IgD-negative memory B cell (primary cell): ENCODE measurements around the gene CTR9. TPM values are rescaled to one million over a fixed set of nuclear protein-coding genes. Genes with fewer than 3 reads are reported as not detected.

Experiments
- H3K27ac Mint-ChIP-seq, 3 donors: one replicate each; pipeline ENCODE4 v1.8.0; 2020 to 2022; ENCODE audit warnings: mild to moderate bottlenecking in 3 of 3, mixed read lengths in 3 of 3, moderate library complexity in 1 of 3
- H3K27me3 Mint-ChIP-seq: one replicate; pipeline ENCODE4 v1.8.0; 2021; ENCODE audit warnings: mixed read lengths
- H3K36me3 Mint-ChIP-seq: one replicate; pipeline ENCODE4 v1.8.0; 2020; ENCODE audit warnings: mild to moderate bottlenecking, mixed read lengths
- H3K4me1 Mint-ChIP-seq, 3 donors: one replicate each; pipeline ENCODE4 v1.8.0; 2020 to 2022; ENCODE audit warnings: mixed read lengths in 3 of 3, mild to moderate bottlenecking in 1 of 3
- H3K4me3 Mint-ChIP-seq, 4 donors: one replicate each; pipeline ENCODE4 v1.8.0; 2020 to 2022; ENCODE audit warnings: mild to moderate bottlenecking in 4 of 4, mixed read lengths in 4 of 4, moderate library complexity in 3 of 4
- H3K9me3 Mint-ChIP-seq, 3 donors: one replicate each; pipeline ENCODE4 v1.8.0; 2020 to 2021; ENCODE audit warnings: mixed read lengths in 3 of 3, mild to moderate bottlenecking in 1 of 3
- polyA plus RNA-seq: library from polyadenylated mRNA; unstranded; fragments of 300-500 nt; fragmentation: Illumina TruSeq; gene quantifications from one replicate; pipeline ENCODE4 v1.2.3, GENCODE V29; 2021

Gene CTR9
- polyA plus RNA-seq, 1 donor from 2014 or later = 49.3 TPM

DNA sequence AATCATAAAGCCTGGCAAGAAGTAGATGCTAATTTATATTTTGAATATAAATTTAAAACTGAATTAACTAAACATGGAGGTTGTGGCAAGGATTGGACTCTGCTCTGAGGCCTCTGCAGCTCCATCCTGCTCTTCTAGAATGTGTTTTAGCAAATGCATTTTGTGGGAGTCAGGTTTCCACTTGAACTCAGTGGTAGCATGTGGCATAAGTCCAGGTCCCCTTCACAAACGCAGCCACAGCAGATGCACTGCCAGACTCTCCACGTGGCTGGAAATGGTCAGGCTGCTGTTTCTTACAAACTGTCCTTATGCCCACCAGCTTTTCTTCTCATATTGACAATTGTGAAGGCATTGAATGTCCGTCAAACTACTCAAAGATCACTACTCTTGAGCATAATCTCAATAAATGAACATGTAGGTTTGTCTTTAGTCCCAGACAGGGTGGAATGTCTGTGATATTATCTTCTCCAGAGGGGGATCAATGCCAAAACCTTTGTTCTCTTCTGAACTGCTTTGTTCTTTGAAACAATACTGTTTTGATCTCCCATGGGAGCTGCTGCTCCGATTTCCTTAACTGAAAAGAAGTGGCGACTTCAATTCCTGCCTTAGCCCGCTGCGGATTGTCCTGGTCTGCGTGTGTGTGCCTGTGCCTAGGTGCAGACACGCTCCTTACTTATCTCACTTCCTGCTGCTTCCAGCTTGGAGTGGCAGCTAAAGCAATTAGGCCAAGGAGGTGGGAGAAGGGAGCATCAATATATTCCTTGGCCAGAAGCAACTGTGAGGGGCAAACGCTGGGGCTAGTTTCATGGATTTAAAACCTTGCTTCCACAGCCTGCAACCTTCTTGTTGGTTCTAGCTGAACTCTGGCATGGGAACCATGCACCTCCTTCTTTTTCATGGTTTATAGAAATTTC, 33.4 kb downstream of the CTR9 start:
- H3K9me3 Mint-ChIP-seq = no peaks in the 10 kb centered on the region
- H3K36me3 Mint-ChIP-seq = no peaks in the 10 kb centered on the region
- no peaks in the 10 kb centered on the region for H3K27me3 Mint-ChIP-seq
- H3K27ac Mint-ChIP-seq = no peak overlapping the region
- no peaks in the 10 kb centered on the region for H3K4me1 Mint-ChIP-seq
- no peak overlapping the region for H3K4me3 Mint-ChIP-seq

DNA sequence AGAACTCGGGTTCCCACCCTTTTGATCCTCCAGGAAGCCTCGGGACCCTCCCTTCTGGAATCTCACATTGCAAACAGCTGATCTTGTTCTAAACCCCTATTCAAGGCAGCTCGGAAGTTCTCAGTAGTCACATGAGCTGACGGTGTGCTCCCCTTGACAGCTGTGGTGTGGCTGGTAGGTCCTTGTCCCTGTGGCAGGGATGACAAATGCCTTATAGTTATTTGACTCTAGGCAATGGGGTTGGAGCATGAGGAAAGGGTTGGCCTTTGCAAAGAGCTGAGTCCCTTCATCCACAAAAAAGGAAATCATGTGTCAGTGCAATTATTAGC, 34.1 kb downstream of the CTR9 start:
- peak overlapping the region in 1 of 3 donors; percentile 20 for H3K27ac Mint-ChIP-seq
- no peaks in the 10 kb centered on the region for H3K36me3 Mint-ChIP-seq
- H3K9me3 Mint-ChIP-seq = no peaks in the 10 kb centered on the region
- no peaks in the 10 kb centered on the region for H3K27me3 Mint-ChIP-seq
- H3K4me1 Mint-ChIP-seq = no peaks in the 10 kb centered on the region
- no peak overlapping the region for H3K4me3 Mint-ChIP-seq

DNA sequence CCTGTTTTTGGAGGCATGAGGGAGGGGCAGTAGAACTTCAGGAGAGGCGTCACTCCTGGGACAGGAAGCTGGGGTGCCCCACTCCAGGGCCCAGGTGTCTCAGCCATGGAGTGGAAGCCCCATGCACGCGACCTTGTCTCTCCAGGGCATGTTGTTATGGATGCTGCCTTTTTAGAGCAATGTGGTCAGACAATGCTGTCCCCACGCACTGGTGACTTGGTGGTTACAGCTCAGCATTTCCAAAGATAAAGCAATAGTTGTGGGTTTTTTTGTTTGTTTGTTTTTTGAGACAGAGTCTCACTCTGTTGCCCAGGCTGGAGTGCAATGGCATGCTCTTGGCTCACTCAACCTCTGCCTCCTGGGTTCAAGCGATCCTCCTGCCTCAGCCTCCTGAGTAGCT, 35.4 kb downstream of the CTR9 start:
- Mint-ChIP-seq H3K27ac (peak overlapping the region in 1 of 3 donors; percentile 47), H3K4me3 (no peak overlapping the region), H3K9me3 (no peaks in the 10 kb centered on the region), H3K4me1 (no peaks in the 10 kb centered on the region), H3K36me3 (no peaks in the 10 kb centered on the region), H3K27me3 (no peaks in the 10 kb centered on the region)

DNA sequence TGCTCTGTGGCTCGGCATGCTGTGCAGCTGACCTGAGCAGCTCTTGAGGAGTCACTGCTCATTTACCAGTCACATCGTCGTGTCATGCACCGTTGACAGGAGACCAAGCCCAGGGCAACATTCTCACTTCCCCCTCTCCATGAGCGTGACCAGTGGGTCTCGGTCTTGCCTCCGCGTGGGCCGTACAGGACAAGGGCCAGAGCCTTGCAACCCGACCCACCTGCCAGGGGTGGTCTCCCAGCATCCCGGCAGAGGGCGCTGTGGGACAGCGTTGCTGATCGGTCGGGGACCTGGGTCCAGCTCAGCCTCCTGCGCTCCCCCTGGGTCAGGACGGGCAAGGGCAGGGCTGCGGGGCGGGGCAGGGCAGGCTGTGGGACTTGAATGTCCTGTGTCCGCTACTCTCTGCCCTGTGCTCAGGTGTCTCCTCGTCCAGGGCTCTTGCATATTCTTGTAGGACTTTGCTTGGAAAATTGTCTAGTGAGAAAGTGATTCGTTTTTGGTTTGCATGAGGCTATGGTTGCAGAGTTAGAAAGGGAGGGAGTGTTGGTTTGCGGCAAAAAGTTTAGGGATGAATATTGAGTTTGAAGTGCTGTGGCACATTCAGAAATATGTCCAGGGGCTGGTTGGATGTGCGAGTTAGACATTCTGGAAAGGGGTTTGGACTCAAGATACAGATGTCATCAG, 41.5 kb downstream of the CTR9 start:
- Mint-ChIP-seq H3K4me1 (peaks cover 10 to 12% (median 11%) of the 10 kb centered on the region in 3 donors), H3K27ac (no peak overlapping the region), H3K9me3 (no peaks in the 10 kb centered on the region), H3K4me3 (peak overlapping the region in 2 of 4 donors; percentile 61 to 74), H3K36me3 (peaks cover 3% of the 10 kb centered on the region), H3K27me3 (no peaks in the 10 kb centered on the region)

DNA sequence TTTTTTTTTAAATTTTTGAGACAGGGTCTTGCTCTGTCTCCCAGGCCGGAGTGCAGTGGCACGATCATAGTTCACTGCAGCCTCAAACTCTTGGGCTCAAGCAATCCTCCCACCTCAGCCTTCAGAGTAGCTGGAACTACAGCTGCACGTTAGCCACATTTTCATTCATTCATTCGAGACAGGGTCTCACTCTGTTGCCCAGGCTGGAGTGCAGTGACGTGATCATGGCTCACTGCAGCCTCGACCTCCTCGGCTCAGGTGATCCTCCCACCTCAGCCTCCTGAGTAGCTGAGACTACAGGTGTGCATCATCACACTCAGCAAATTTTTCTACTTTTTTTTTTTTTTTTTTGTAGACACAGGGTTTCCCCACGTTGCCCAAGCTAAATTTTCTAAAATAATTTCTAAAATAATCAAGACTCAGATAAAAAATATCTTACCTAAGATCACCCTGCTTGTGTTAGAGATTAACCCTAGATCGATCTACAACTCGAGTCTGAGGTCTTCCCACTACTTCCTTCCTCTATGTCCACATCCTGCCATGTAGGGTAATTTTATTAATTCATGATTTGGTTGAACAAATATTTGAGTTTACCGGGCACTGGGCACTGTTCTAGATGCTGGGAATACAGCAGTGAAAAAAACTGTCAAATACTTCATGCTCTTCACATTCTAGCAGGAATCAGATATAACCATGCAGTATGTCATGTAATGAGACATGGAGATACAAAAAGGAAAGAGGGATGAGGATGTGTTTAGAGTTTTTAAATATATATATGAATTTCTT, 42.6 kb downstream of the CTR9 start:
- no peaks in the 10 kb centered on the region for H3K9me3 Mint-ChIP-seq

DNA sequence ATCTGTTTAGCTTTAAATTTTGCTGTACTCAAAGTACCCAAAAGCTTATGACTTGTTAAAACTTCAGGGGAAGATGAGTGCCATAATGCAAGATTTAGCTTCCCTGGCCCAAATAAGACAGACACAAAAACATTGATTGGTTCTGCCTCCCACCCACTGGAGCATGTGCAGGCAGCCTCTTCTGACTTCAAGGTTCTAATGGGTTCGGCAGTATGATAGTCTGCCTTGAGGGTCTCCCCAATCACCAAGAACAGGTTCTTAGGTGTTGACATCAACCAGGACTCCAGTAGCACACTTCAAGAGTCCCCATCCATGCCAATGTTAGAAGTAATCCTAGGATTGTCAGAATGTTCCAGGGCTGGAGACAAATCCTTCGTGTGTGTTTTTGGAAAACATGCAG, 45.1 kb downstream of the CTR9 start:
- H3K36me3 Mint-ChIP-seq = peaks cover 5% of the 10 kb centered on the region
- no peaks in the 10 kb centered on the region for H3K27me3 Mint-ChIP-seq
- no peaks in the 10 kb centered on the region for H3K9me3 Mint-ChIP-seq
- no peak overlapping the region for H3K4me3 Mint-ChIP-seq
- no peak overlapping the region for H3K27ac Mint-ChIP-seq
- peaks cover 10 to 20% (median 15%) of the 10 kb centered on the region in 3 donors for H3K4me1 Mint-ChIP-seq

More for the DNA sequence above, 42.6 kb downstream of the CTR9 start:
- Mint-ChIP-seq H3K4me3 (peak overlapping the region in 1 of 4 donors; percentile 7), H3K4me1 (peaks cover 10 to 13% (median 11%) of the 10 kb centered on the region in 3 donors), H3K27me3 (no peaks in the 10 kb centered on the region), H3K27ac (no peak overlapping the region), H3K36me3 (peaks cover 3% of the 10 kb centered on the region)

DNA sequence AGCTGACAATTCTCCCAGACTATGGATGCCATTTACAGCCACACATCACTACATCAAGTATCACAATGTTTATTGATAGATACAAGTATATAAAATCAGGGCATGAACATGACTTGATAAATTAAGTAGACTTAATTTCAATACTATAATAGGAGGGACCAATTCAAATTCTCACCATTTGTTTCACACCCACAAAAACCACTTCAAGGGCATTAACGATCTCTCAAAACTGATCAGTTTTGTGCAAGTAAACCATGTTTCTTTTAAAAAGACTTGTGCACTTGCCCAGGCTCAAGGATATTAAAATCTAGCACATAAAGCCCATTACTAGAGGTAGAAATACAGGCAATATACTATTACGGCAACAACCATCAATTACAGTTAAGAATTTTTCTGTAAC, 46.0 kb downstream of the CTR9 start:
- no peaks in the 10 kb centered on the region for H3K27me3 Mint-ChIP-seq
- peaks cover 5% of the 10 kb centered on the region for H3K36me3 Mint-ChIP-seq
- H3K9me3 Mint-ChIP-seq = no peaks in the 10 kb centered on the region
- peaks cover 10 to 25% (median 21%) of the 10 kb centered on the region in 3 donors for H3K4me1 Mint-ChIP-seq
- peak overlapping the region in 1 of 3 donors; percentile 15 for H3K27ac Mint-ChIP-seq
- no peak overlapping the region for H3K4me3 Mint-ChIP-seq

DNA sequence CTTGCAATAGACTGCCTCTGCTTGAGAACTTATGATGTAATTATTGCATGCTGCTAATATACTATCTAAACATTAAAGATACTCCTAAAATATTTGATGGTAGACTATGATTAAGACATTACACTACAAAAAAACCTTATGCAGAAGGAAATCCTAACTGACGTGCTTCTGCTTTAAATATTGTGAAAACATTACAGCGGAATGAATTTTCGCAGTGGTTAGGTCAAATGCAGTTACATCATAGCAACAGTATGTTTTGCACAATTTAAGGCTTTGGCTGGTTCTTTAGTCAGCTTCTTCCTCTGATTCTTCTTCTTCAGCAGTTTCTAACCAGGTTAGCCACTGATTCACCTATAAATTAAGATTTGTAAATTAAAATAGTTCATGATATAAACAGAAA, 46.5 kb downstream of the CTR9 start:
- Mint-ChIP-seq H3K36me3 (peaks cover 5% of the 10 kb centered on the region), H3K4me1 (peaks cover 8 to 24% (median 22%) of the 10 kb centered on the region in 3 donors), H3K4me3 (no peak overlapping the region), H3K9me3 (no peaks in the 10 kb centered on the region), H3K27me3 (no peaks in the 10 kb centered on the region), H3K27ac (no peak overlapping the region)

DNA sequence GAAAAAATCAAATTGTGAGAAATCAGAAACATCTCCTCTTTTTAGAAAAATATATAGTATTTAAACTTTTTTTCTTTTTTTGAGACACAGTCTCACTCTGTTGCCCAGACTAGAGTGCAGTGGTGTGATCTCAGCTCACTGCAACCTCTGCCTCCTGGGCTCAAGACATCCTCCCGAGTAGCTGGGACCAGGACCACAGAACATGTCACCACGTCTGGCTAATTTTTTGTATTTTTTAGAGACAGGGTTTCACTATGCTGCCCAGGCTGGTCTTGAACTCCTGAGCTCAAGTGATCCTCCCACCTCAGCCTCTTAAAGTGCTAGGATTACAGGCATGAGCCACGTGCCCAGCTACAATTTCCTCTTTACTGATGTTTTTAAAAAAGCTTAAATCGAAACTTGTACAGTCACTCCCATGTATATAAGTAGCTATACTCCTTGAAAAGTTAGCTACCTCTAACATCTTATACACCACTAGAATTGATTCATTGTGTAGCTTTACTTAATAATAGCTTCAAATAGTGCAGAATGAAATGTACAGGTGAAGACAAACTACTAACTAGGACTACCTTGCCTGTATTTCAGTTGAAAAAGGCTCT, 47.4 kb downstream of the CTR9 start:
- Mint-ChIP-seq H3K9me3 (no peaks in the 10 kb centered on the region), H3K27me3 (no peaks in the 10 kb centered on the region), H3K4me3 (no peak overlapping the region), H3K36me3 (peaks cover 4% of the 10 kb centered on the region), H3K4me1 (peaks cover 2 to 18% (median 17%) of the 10 kb centered on the region in 3 donors), H3K27ac (peak overlapping the region in 1 of 3 donors; percentile 10)

DNA sequence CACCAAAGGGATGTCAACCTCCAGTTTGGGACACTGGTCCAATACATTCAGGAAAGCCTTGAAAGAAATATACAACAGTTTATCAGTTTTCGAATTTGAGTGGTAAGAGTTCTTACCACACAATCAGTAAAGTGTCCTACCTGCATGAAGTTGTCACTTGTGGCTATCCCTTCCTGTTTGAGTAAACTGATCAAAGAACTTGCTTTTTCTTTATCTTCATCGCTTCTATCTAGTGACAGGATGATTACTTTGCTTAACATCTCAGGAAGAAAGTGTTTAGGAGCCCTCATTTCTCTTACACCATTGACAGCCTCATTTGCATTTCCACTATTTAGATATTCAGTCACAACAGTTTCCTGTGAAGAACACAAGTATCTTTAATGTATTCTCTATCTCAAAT, 49.2 kb downstream of the CTR9 start:
- Mint-ChIP-seq H3K36me3 (peaks cover 7% of the 10 kb centered on the region), H3K9me3 (no peaks in the 10 kb centered on the region), H3K4me1 (peaks cover 0 to 22% (median 20%) of the 10 kb centered on the region in 3 donors), H3K27me3 (no peaks in the 10 kb centered on the region), H3K27ac (peak overlapping the region in 1 of 3 donors; percentile 16), H3K4me3 (no peak overlapping the region)

DNA sequence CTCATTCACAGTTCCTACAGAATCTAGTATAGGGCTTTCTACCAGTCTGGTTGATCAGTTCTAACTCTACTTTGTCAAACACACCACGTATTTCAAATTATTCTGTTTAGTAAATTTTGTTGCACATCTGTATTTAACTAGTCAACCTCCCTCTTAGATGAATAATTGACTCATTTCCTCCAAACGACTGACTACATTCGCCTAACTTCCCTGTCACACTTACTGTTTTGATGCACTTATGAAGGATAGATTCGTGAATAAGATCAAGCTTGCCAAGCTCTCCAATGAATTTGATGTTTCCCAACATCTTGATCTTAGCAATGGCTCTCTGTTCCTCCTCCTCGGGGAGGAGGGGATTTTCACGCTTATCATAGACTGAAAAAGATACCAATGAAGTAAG, 52.6 kb downstream of the CTR9 start:
- H3K4me1 Mint-ChIP-seq = peaks cover 10 to 41% (median 31%) of the 10 kb centered on the region in 3 donors
- peak overlapping the region in 2 of 4 donors; percentile 62 to 70 for H3K4me3 Mint-ChIP-seq
- no peaks in the 10 kb centered on the region for H3K9me3 Mint-ChIP-seq
- peaks cover 10% of the 10 kb centered on the region for H3K36me3 Mint-ChIP-seq
- peak overlapping the region in 2 of 3 donors; percentile 44 to 48 for H3K27ac Mint-ChIP-seq
- H3K27me3 Mint-ChIP-seq = no peaks in the 10 kb centered on the region

DNA sequence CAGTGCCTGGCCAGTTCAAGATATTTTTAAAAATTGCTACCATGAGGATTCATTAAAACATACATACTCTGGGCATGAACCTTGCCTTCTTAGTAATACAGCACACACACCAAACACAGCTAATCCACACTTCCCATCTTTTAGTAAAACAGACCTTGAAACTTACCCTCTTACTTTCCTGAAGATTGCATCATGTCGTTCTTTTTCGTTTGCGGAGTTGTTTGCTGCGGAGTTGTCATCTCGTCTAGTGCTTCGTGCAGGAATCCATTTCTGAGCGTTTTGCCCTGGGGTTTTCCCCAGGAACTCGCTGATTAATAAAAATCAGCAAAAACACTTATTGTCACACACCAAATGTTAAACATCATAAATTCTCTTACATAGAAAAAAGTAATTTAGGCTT, 54.7 kb downstream of the CTR9 start:
- peaks cover 16 to 46% (median 36%) of the 10 kb centered on the region in 3 donors for H3K4me1 Mint-ChIP-seq
- no peaks in the 10 kb centered on the region for H3K9me3 Mint-ChIP-seq
- H3K27me3 Mint-ChIP-seq = no peaks in the 10 kb centered on the region
- peaks cover 8% of the 10 kb centered on the region for H3K36me3 Mint-ChIP-seq
- peak overlapping the region in 2 of 4 donors; percentile 79 to 95 for H3K4me3 Mint-ChIP-seq
- peak overlapping the region; percentile 48 to 100 (median 76) for H3K27ac Mint-ChIP-seq

DNA sequence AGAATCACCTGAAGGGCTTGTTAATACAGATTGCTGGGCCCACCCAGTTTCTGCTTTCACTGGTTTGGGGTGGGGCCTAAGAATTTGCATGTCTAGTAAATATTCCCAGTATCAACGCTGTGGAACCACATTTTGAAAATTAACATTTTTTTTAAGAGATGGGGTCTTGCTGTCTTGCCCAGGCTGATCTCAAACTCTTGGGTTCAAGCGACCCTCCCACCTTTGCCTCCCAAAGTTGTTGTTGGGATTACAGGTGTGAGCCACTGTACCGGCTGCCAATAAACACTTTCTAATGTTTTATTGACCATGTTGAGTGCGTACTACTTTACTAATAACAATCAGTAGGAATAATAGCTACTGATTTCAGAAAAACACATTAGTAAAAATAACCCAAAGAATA, 55.2 kb downstream of the CTR9 start:
- Mint-ChIP-seq H3K9me3 (no peaks in the 10 kb centered on the region), H3K27me3 (no peaks in the 10 kb centered on the region), H3K4me3 (peak overlapping the region; percentile 95 to 100 (median 97)), H3K36me3 (peaks cover 8% of the 10 kb centered on the region), H3K4me1 (peaks cover 16 to 44% (median 36%) of the 10 kb centered on the region in 3 donors), H3K27ac (peak overlapping the region; percentile 76 to 100 (median 98))

DNA sequence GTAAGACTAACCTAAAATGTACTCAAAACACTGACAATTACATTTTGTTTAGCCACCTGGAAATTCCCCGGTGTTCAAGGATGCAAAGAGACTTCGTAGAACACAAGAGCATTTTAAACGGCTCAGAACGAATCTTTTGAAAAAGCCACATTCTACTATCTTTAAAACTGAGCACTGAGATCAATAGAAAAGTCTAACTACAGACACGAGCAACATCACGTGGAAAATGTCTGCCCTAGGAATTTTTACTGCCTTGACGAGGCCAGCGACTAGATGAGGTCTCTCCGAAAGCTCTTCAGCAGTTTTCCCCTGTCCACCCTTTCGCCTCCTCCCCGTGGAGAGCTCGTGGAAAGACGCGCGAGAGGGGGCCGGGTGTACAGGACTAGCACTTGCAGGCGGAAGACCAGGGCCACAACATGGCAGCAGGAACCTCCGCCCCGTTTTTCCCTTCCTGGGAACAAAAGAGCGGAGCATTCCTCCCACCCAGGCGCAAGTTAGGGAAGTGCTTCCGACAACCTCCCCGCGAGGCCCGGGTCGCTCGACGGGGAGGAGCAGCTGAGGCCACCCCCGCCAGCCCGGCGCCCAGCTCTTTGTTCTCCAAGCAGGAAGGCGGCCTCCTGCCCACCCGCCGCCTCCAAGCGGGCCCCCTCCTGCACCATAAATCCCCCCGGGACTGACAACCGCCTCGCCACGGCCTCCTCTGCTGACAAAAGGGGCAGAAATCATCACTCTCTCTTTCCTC, 56.6 kb downstream of the CTR9 start:
- Mint-ChIP-seq H3K4me1 (peaks cover 16 to 39% (median 28%) of the 10 kb centered on the region in 3 donors), H3K27me3 (no peaks in the 10 kb centered on the region), H3K9me3 (no peaks in the 10 kb centered on the region), H3K4me3 (peak overlapping the region; percentile 95 to 100 (median 97)), H3K27ac (peak overlapping the region; percentile 98 to 100 (median 99)), H3K36me3 (peaks cover 8% of the 10 kb centered on the region)
